ENCODE results near the gene GZF1.
A peak's percentile ranks its signal among the peaks of the same experiment; 100 is the strongest.

Gene GZF1

DNA sequence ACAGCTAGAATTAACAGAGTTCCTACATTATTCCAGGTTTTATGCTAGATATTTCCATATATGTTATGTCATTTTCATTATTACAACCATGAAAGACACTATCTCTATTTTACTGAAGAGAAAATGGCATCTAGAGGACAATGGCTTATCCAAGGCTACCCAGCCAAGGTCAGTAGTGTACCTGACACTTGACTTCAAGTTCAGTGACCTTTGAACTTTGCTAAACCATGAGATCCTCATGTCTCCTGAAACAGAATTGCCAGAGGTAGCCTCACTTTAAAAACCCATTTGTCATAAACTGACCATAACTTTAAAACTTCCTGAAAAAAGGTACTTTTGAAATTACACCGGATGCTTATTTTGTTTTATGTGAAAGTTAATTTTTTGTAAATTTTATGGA, 44.9 kb downstream of the GZF1 start:
- no peak for DNase-seq (ENCODE audit: low read depth)
- no peak for TF ChIP-seq MYC (IDR thresholded peaks at IDR 0.05; ENCODE audit: low read depth, low read length)
- TF ChIP-seq POLR2A (IDR thresholded peaks at IDR 0.05; ENCODE audit: extremely low read depth, insufficient read length): no peak
- TF ChIP-seq, protein P1, sequence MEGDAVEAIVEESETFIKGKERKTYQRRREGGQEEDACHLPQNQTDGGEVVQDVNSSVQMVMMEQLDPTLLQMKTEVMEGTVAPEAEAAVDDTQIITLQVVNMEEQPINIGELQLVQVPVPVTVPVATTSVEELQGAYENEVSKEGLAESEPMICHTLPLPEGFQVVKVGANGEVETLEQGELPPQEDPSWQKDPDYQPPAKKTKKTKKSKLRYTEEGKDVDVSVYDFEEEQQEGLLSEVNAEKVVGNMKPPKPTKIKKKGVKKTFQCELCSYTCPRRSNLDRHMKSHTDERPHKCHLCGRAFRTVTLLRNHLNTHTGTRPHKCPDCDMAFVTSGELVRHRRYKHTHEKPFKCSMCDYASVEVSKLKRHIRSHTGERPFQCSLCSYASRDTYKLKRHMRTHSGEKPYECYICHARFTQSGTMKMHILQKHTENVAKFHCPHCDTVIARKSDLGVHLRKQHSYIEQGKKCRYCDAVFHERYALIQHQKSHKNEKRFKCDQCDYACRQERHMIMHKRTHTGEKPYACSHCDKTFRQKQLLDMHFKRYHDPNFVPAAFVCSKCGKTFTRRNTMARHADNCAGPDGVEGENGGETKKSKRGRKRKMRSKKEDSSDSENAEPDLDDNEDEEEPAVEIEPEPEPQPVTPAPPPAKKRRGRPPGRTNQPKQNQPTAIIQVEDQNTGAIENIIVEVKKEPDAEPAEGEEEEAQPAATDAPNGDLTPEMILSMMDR (IDR thresholded peaks at IDR 0.05; ENCODE audit: low read depth, low read length): no peak
- TF ChIP-seq, protein P2, sequence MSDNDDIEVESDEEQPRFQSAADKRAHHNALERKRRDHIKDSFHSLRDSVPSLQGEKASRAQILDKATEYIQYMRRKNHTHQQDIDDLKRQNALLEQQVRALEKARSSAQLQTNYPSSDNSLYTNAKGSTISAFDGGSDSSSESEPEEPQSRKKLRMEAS (IDR thresholded peaks at IDR 0.05; ENCODE audit: low read depth, low read length): no peak
- no peak overlapping the region for H3K4me3 ChIP-seq (ENCODE audit: low read depth, low read length)

DNA sequence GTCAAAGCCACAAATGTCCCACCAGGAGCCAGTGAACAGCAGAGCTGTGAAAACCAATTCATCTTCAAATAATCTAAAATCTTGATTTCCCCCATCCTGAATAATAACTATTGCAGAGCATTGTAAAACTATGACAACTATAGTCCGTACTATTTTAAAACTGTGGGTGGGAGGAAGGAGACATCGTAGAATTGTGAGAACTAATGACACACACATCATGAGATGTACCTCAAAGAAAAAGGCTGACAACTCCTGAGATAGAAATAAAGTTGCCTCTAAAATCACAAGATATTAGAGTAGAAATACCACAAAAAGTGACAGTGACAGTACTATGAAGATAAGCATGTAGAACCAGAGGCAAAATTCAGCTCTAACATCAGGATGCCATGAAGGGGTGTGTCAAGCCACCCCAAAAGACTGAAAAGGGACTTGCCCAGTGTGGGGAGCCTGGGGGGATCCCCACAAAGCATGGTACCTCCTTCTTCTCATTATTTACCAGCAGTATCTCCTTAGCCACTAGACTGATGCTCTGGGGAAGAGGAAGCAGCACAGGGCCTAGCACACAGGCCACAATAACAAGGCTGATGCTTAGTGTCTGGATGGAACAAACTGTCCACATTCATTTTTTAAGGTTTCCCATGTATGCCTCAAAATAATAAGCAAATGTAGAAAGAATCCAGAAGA, 45.9 kb downstream of the GZF1 start:
- TF ChIP-seq, protein P1 (IDR thresholded peaks at IDR 0.05; ENCODE audit: low read depth, low read length): no peak
- TF ChIP-seq MYC (IDR thresholded peaks at IDR 0.05; ENCODE audit: low read depth, low read length) (no peak), POLR2A (IDR thresholded peaks at IDR 0.05; ENCODE audit: extremely low read depth, insufficient read length) (no peak)
- TF ChIP-seq, protein P2 (IDR thresholded peaks at IDR 0.05; ENCODE audit: low read depth, low read length): no peak
- DNase-seq (ENCODE audit: low read depth): no peak

DNA sequence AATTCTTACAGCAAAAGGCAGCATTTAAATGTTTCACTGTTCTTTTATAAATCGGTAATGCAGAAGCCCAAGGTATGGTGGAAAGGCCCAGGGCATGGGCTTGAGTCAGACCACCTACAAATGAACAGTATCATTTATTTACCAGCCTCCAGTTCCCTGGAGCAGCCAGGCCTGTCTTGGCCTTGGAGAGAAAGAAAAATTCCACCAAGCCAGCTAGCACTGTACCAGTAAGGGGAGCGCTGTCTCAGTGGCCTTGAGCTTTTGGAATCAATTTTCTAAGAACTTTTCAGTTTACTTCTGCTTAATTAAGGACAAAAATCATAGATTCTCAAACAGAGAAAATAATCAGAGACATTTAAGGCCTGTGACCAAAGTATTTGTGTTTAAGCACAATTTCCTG, 47.0 kb downstream of the GZF1 start:
- TF ChIP-seq MYC (IDR thresholded peaks at IDR 0.05; ENCODE audit: low read depth, low read length): no peak
- TF ChIP-seq POLR2A (IDR thresholded peaks at IDR 0.05; ENCODE audit: extremely low read depth, insufficient read length): no peak
- TF ChIP-seq, protein P1 (IDR thresholded peaks at IDR 0.05; ENCODE audit: low read depth, low read length): no peak
- TF ChIP-seq, protein P2 (IDR thresholded peaks at IDR 0.05; ENCODE audit: low read depth, low read length): no peak
- no peak overlapping the region for H3K4me3 ChIP-seq (ENCODE audit: low read depth, low read length)

More for the DNA sequence above, 45.9 kb downstream of the GZF1 start:
- no peak overlapping the region for H3K4me3 ChIP-seq (ENCODE audit: low read depth, low read length)

DNA sequence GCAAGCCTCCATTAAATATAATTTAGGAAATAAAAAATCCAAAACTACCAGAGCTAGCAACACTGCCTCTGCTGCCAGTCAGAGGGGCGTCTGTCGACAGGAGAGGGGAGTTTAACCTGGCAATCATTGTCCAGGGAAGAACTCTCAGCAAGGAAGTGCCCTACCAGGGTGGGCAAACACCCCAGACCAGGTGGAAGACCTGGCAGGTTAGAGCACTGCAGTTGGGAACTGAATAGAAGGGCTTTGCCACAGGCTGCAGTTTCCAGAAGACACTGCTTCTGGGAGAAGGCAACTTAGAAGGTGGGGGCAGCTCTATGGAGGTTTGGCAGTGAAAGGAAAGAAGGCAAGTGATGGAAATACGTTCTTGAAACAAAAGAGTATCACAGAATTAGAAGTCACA, 47.8 kb downstream of the GZF1 start:
- H3K4me3 ChIP-seq (ENCODE audit: low read depth, low read length): no peak overlapping the region
- TF ChIP-seq POLR2A (IDR thresholded peaks at IDR 0.05; ENCODE audit: extremely low read depth, insufficient read length): no peak
- no peak for DNase-seq (ENCODE audit: low read depth)

More for the DNA sequence above, 47.0 kb downstream of the GZF1 start:
- DNase-seq (ENCODE audit: low read depth): no peak

DNA sequence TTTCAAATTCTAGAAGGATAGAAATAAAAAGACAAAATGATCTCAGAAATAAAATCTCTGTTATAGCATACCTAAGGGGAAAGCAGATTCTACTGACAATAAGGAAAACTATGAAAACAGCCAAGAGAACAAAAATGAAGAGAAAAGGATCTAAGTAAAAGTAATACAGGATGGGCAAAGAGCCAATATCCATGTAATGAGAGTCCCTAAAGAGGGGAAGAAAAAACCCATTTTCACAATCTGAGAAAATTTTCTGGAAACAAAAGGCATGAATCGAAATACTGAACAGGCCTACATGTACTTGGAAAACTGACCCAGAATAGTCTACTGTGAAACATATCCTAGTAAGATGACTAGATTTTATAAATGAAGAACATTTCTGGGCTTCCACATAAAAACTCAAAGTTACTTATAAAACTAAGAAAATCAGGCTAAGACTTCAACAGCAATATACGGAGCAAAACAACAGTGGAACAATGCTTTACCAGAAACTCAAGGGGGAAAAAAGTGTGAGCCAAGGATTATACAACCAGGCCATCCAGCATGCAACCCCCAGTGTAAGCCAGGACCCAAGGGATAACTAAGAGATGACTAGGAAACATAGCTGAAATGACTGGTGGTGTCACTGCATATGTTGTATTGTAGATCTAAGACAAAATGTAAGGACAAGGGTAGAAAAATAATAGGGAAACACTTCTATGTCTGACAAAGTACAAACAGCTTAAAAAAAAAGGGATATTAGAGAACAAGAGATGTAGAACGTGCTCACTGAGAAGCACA, 49.1 kb downstream of the GZF1 start:
- no peak for TF ChIP-seq MYC (IDR thresholded peaks at IDR 0.05; ENCODE audit: low read depth, low read length)
- TF ChIP-seq, protein P2 (IDR thresholded peaks at IDR 0.05; ENCODE audit: low read depth, low read length): no peak
- no peak for TF ChIP-seq POLR2A (IDR thresholded peaks at IDR 0.05; ENCODE audit: extremely low read depth, insufficient read length)
- TF ChIP-seq, protein P1 (IDR thresholded peaks at IDR 0.05; ENCODE audit: low read depth, low read length): no peak
- H3K4me3 ChIP-seq (ENCODE audit: low read depth, low read length): no peak overlapping the region
- DNase-seq (ENCODE audit: low read depth): no peak

DNA sequence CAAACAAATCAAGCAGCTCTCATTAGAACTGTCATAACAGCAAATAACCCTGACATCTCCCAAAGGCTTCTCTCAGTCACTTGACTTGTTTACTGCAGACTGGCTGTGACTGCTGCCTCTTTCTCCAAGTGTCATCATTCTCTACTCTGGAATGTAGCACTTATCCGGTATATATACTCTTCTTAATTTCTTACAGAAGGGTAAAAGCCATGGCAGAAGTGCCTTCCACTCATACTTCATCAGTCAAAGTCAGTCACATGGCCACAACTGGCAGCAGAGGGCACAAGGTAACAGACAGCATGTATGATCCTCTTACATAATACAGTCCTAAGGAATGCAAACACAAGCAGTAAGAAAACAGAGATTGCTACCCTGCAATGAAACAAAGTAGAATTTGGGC, 50.0 kb downstream of the GZF1 start:
- H3K4me3 ChIP-seq (ENCODE audit: low read depth, low read length): no peak overlapping the region
- DNase-seq (ENCODE audit: low read depth): peak; percentile 34
- TF ChIP-seq, protein P2 (IDR thresholded peaks at IDR 0.05; ENCODE audit: low read depth, low read length): peak; percentile 85
- TF ChIP-seq, protein P1 (IDR thresholded peaks at IDR 0.05; ENCODE audit: low read depth, low read length): no peak
